HG02840 (cell line): ENCODE results near the gene GDI1.
"Not testable (repeated sequence)": the region's sequence is repeated elsewhere in the genome, so short reads cannot be mapped to it uniquely, and the experiment has no call there.

Source experiments
- ATAC-seq: cut with Tn5 transposase; IDR thresholded peaks from one replicate; pipeline ENCODE4 v1.9.1; 2021; ENCODE audit warnings: mild to moderate bottlenecking, moderate library complexity, moderate number of reproducible peaks; ENCODE audit not compliant: unreplicated experiment, low FRiP score

GDI1 gene

GRCh38 chrX:154436983-154437752, at the start of gene GDI1:
TSS of gene GDI1 (plus strand) at chrX:154437154. CDS start at chrX:154437255, 101 bp downstream.
- ATAC-seq: no peak

- not testable (repeated sequence) for ATAC-seq
Observed at GRCh38 chrX:154388094-154388493, 48.9 kb upstream of the GDI1 start.

GRCh38 chrX:154388649-154389048, 48.3 kb upstream of the GDI1 start:
- ATAC-seq: peak; percentile 17

- peak; percentile 54 for ATAC-seq
Observed at GRCh38 chrX:154389812-154390747, 46.9 kb upstream of the GDI1 start.

GRCh38 chrX:154396363-154396762, 40.6 kb upstream of the GDI1 start:
- not testable (repeated sequence) for ATAC-seq

DNA sequence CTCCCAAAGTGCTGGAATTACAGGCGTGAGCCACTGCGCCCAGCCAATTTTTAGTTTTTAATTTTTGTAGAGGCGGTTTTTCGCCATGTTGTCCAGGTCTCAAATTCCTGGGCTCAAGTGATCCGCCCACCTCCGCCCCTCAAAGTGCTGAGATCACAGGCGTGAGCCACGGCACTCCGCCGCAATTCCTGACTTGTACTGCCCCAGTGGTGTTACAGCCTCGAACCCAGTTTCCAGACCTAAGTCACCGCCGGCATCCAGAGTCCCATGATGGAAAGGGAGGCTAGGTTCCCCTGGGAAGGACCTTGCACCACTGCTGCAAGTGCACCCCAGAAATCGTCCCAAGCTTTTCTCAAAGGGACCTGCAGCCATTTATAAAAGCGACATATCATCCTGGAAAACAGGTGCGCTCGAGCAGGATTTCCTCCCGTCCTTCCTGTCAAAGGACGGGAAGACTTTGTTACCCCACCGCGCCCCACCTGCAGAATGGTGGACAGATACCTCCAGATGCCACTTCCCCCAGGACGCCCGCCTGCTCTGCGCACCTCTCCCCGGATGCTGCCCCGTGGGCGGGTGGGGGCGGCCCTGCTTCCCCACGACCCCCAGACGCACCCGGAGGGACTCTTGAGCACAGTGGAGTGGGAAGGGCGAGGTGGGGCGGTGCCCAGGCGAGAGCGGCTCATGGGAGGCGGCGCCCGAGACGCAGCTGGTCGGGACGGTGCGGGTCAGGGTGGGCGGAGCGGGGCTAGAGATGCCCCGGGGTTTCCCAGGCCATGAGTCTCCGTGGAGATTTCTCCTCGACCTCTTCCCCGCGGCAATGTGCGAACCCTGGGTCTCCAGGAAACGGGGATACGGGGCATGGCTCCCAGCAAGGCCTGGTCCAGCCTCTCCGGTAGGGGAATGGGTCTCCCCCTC, 39.7 kb upstream of the GDI1 start:
- ATAC-seq: peak; percentile 36

DNA sequence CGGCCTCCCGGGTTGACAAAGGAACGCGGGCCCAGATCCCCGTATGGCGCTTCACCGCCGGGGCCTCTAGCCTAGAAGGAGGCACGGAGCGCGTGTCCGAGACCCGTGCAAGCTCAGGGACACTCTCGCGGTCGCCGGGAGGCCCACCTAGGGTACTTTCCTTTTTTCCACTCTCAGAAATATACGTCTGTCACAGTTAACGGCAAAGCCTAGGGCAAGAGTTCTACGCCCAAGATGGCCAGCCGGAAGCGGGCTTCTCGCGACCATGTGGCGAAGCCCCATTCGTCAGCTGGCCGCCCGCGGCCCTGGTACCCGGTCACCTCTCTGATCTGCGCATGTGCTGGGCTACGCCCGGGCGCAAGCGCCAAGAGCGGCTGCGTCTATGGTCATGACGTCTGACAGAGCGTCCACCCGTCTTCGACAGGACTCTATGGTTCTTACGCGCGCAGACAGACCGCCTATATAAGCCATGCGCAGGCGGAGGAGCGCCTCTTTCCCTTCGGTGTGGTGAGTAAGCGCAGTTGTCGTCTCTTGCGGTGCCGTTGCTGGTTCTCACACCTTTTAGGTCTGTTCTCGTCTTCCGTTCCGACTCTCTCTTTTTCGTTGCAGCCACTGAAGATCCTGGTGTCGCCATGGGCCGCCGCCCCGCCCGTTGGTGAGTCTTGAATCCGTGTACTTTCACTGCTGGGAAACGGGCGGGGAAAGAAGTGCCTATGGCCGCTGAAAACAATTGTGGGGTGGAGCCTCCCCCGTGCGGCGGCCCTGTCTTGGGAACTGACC, 38.9 kb upstream of the GDI1 start, which contains the start of gene RPL10:
TSS of gene RPL10 (plus strand) at position 490 of the 780 bp plus-strand sequence. CDS start at position 633, 143 bp downstream.
- ATAC-seq: peak; percentile 71

GRCh38 chrX:154398668-154399526, 38.1 kb upstream of the GDI1 start:
- no peak for ATAC-seq

GRCh38 chrX:154399527-154400368, 37.2 kb upstream of the GDI1 start:
- no peak for ATAC-seq

GRCh38 chrX:154400369-154400817, 36.6 kb upstream of the GDI1 start:
- not testable (repeated sequence) for ATAC-seq

DNA sequence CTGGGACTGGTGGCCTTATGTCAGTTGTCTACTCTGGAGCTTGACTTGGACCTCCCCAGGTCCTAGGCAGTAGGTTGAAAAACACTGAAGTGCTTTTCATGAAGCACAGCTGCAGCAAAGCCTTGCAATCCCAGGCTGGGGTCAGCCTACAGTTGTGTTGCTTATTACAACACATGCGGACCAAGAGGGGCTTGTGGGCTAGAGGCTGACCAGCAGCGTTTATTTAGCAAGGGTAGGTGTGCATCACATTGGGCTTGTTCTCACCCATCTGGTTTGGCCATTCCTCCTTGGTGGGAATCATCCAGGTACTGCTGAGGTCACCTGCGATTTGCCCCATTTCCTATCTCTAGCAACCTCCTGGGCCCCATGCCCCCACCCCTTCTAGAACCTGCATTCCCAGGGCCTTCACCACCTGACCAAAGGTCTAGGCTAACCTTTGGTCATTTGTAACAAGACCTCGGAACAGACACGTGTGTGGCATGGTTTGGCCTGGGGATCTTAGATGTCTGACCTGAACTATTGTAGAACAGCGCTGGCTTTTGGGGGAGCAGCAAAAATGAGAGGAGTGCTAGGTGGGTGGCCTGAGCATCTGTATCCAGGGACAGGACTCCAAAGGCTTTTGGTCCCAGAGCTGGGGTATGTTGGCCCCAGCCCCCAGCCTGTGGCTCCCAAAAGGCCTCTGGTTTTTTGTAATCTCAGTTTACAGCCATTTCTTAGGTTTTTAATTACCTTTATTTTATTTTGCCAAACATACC, 35.7 kb upstream of the GDI1 start:
- no peak for ATAC-seq

DNA sequence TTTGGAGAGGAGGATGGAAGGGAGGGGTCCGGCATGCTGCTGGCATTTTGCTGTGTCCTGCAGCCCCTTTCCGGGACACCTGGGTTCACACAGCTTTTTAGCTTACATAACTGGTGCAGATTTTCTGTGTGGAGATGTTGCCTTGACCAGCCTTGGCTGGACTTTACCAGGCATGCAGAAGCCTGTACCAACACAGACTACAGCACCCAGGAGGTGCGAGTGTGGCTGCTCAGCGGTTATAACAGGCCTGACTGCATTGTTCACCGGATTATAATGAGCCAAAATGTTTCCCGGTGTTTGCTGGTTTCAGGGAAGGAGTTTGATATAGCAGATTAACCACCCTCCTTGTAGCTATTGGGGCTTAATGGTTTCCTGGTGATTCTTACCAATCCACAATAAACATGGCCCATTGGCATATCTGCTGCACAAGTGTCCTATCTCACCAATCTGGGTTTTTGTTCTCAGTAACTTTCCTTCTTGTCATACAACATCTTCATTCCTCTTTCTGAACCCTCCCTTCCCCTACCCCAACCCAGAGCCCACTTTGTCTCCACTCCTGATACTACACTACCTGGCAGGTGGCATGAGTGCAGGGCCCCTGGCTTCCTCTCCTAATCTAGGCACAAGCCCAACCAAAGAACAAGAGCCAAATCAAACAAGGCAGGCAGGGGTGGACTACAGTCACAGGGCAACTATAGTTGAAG, 34.9 kb upstream of the GDI1 start:
- no peak for ATAC-seq

DNA sequence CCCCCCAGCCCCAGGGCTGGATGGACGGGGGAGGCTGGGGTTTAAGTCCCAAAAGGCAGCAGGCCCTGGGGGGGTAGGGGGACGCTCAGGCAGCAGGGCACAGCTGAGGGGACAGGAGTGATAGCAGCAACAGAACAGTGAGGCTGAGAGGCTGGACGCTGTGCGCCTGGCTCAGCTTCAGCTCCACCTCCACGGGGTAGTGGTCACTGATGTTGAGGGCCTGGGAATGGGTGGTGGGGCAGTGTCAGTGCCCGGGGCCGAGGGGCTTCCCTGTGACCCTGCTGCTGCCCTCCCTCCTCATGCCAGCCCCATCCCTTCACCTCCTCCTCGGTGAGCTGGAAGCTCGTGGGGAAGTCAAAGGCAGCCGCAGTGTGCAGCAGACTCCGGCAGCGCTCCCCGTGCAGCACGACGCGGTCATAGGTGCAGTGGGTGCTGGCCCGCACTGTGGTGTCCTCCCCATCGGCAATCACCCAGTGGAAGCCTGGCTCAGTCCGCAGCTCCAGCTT, 34.3 kb upstream of the GDI1 start:
- no peak for ATAC-seq

DNA sequence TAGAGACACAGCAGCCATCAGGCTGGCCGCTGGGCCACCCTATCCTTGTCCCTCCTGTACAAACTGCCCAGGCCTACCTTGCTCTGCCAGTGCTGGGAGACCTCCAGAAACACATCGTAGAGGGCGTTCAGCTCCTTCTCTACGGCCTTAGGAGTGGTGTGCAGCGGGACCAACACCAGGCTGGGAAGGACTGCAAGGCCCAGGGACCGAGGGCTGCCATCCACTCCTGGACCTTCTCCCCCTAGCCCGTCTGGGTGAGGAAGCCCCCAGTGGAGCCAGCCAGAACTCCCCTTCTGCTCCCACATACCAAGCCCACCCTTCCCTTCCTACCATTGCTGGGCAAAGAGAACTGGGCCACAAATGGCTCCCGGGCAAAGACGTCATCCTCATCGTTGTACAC, 33.8 kb upstream of the GDI1 start:
- no peak for ATAC-seq

- ATAC-seq: no peak
Observed at GRCh38 chrX:154403858-154404257, 33.1 kb upstream of the GDI1 start.

GRCh38 chrX:154404625-154405192, 32.2 kb upstream of the GDI1 start:
- no peak for ATAC-seq
